HepG2 (cell line): ENCODE data around the gene NELFCD. TPM values are rescaled to one million over a fixed set of nuclear protein-coding genes. Genes with fewer than 3 reads are reported as not detected.

ENCODE experiments used
- ATF4 ChIP-seq, 2 experiments: fragments of 450-650 bp in 1 of 2; sonication (generic) in 1 of 2; formaldehyde crosslinking; IDR thresholded peaks; 2 replicates each; pipeline versions ENCODE4 v1.5.0 to v1.8.0; 2020 to 2022; ENCODE audit warnings: mild to moderate bottlenecking in 1 of 2, missing genetic modification reagents in 1 of 2
- BCL3 ChIP-seq: sonication (generic); formaldehyde crosslinking; IDR thresholded peaks from 2 replicates; pipeline ENCODE4 v1.5.1; 2020; ENCODE audit warnings: mild to moderate bottlenecking, missing genetic modification reagents, moderate library complexity
- CCAR2 ChIP-seq: fragments of 200-400 bp; formaldehyde crosslinking; optimal IDR thresholded peaks from 2 replicates; pipeline ENCODE3; 2018; ENCODE audit warnings: low read depth, mild to moderate bottlenecking, low read length, moderate library complexity
- DR1 ChIP-seq: sonication (generic); formaldehyde crosslinking; IDR thresholded peaks from 2 replicates; pipeline ENCODE4 v1.8.0; 2021; ENCODE audit warnings: mild to moderate bottlenecking, missing genetic modification reagents, inconsistent platforms
- DZIP1 ChIP-seq: sonication (generic); formaldehyde crosslinking; IDR thresholded peaks from 2 replicates; pipeline ENCODE4 v1.5.0; 2020; ENCODE audit warnings: mild to moderate bottlenecking, missing genetic modification reagents
- GATAD2A ChIP-seq: IDR thresholded peaks from 2 replicates; pipeline ENCODE4 v1.6.1; 2016
- HDAC1 ChIP-seq: sonication (generic); formaldehyde crosslinking; IDR thresholded peaks from 2 replicates; pipeline ENCODE4 v1.5.1; 2020; ENCODE audit warnings: mild to moderate bottlenecking, missing genetic modification reagents
- HOXA7 ChIP-seq: sonication (generic); formaldehyde crosslinking; IDR thresholded peaks from 2 replicates; pipeline ENCODE4 v1.8.1; 2022; ENCODE audit warnings: mild to moderate bottlenecking, missing genetic modification reagents, moderate library complexity
- IKZF5 ChIP-seq: IDR thresholded peaks from 2 replicates; pipeline ENCODE4 v1.6.1; 2018; ENCODE audit warnings: missing genetic modification reagents, mild to moderate bottlenecking, missing compliant biosample characterization
- KMT2A ChIP-seq: sonication (generic); formaldehyde crosslinking; IDR thresholded peaks from 2 replicates; pipeline ENCODE4 v1.4.0; 2020; ENCODE audit warnings: missing genetic modification reagents
- MBD4 ChIP-seq: IDR thresholded peaks from 2 replicates; pipeline ENCODE4 v1.6.1; 2012; ENCODE audit warnings: low read length, inconsistent platforms, borderline replicate concordance
- NRL ChIP-seq: sonication (generic); formaldehyde crosslinking; IDR thresholded peaks from 2 replicates; pipeline ENCODE4 v1.5.0; 2020; ENCODE audit warnings: missing genetic modification reagents, mild to moderate bottlenecking, moderate library complexity, borderline replicate concordance
- ZFP90 ChIP-seq: sonication (generic); formaldehyde crosslinking; IDR thresholded peaks from 2 replicates; pipeline ENCODE4 v1.8.0; 2022; ENCODE audit warnings: missing genetic modification reagents, mild to moderate bottlenecking, inconsistent platforms, borderline replicate concordance
- ZNF18 ChIP-seq: sonication (generic); formaldehyde crosslinking; IDR thresholded peaks from 2 replicates; pipeline ENCODE4 v1.8.0; 2022; ENCODE audit warnings: mild to moderate bottlenecking, missing genetic modification reagents; ENCODE audit not compliant: insufficient replicate concordance
- ZNF33B ChIP-seq: sonication (generic); formaldehyde crosslinking; IDR thresholded peaks from 2 replicates; pipeline ENCODE4 v1.5.1; 2020; ENCODE audit warnings: mild to moderate bottlenecking, missing genetic modification reagents
- ZNF501 ChIP-seq: sonication (generic); formaldehyde crosslinking; IDR thresholded peaks from 2 replicates; pipeline ENCODE4 v1.5.1; 2020; ENCODE audit warnings: mild to moderate bottlenecking, moderate library complexity, missing genetic modification reagents
- ZNF562 ChIP-seq: sonication (generic); formaldehyde crosslinking; IDR thresholded peaks from 2 replicates; pipeline ENCODE4 v1.8.0; 2022; ENCODE audit warnings: missing genetic modification reagents, borderline replicate concordance
- ZSCAN21 ChIP-seq: sonication (generic); formaldehyde crosslinking; IDR thresholded peaks from 2 replicates; pipeline ENCODE4 v1.8.0; 2022; ENCODE audit warnings: mild to moderate bottlenecking, missing genetic modification reagents, moderate library complexity, borderline replicate concordance
- ZSCAN22 ChIP-seq: sonication (generic); formaldehyde crosslinking; IDR thresholded peaks from 2 replicates; pipeline ENCODE4 v1.4.0; 2020; ENCODE audit warnings: mild to moderate bottlenecking, missing genetic modification reagents
- ZSCAN5A ChIP-seq: sonication (generic); formaldehyde crosslinking; IDR thresholded peaks from 2 replicates; pipeline ENCODE4 v1.8.0; 2022; ENCODE audit warnings: mild to moderate bottlenecking, missing genetic modification reagents, borderline replicate concordance
- polyA plus RNA-seq, 8 experiments: library from polyadenylated mRNA; depleted of rRNA in 3 of 8; stranded (reverse) in 7 of 8; unstranded in 1 of 8; fragments of >200 nt; fragmentation: Illumina TruSeq in 4 of 8; extraction: Trizol in 4 of 8; gene quantifications; 2 replicates each; pipeline versions ENCODE4 v1.2.1 to v1.2.3, GENCODE V29; 2011 to 2016; ENCODE audit warnings: low read depth in 4 of 8, missing spikeins in 1 of 8, mixed read lengths in 1 of 8; ENCODE audit not compliant: insufficient read depth in 1 of 8
- total RNA-seq, 5 experiments: library from RNA; depleted of rRNA; stranded (reverse); fragments of >200 nt; fragmentation: Illumina TruSeq; extraction: Trizol; gene quantifications; 2 replicates each; pipeline ENCODE4 v1.2.3, GENCODE V29; 2016; ENCODE audit warnings: low read depth in 1 of 5

The NELFCD gene
- total and polyA plus RNA-seq, 2 of the 13 experiments (the other 11 are each of a cell fraction or from before 2014, with no cell fraction given): 159 to 203 TPM

GRCh38 chr20:59032023-59032712, 51.1 kb downstream of the NELFCD start, which contains the start of gene ATP5F1E (continued):
- TF ChIP-seq MBD4: no peak
- peak; percentile 97 for TF ChIP-seq KMT2A (CRISPR knock-in tag)
- TF ChIP-seq ZNF501 (CRISPR knock-in tag): peak; percentile 99
- TF ChIP-seq DZIP1 (CRISPR knock-in tag): no peak
- no peak for TF ChIP-seq HOXA7 (CRISPR knock-in tag)
- TF ChIP-seq NRL: peak; percentile 90
- TF ChIP-seq ZSCAN22 (CRISPR knock-in tag): no peak
- TF ChIP-seq BCL3 (CRISPR knock-in tag): peak; percentile 84
- TF ChIP-seq CCAR2: no peak
- peak; percentile 67; the same call in 1 of the 2 replicates for TF ChIP-seq GATAD2A (CRISPR knock-in tag)
- TF ChIP-seq DR1: peak; percentile 94
- TF ChIP-seq HDAC1 (CRISPR knock-in tag): peak; percentile 98
- TF ChIP-seq ZFP90 (CRISPR knock-in tag): peak; percentile 86; the same call in 1 of the 2 replicates
- TF ChIP-seq ZNF18 (CRISPR knock-in tag): no peak
- no peak; the same call in 1 of the 2 replicates for TF ChIP-seq ZSCAN5A (CRISPR knock-in tag)
- no peak for TF ChIP-seq ZNF33B (CRISPR knock-in tag)
- peak; percentile 93 for TF ChIP-seq IKZF5
- no peak for TF ChIP-seq ZNF562 (CRISPR knock-in tag)
- TF ChIP-seq ATF4 (CRISPR knock-in tag; IDR thresholded peaks at IDR 0.05): peak in 1 of 2 experiments; percentile 57; a peak in 1 of 4 replicates
- TF ChIP-seq ZSCAN21 (CRISPR knock-in tag): peak; percentile 95
